Astrocyte (in vitro differentiated cells and primary cell): ENCODE measurements around the gene PSTK. TPM values are rescaled to one million over a fixed set of nuclear protein-coding genes. Genes with fewer than 3 reads are reported as not detected.

ENCODE experiments used
- DNase-seq: peaks from one replicate; pipeline ENCODE4 v3.0.0-alpha.2; 2010; ENCODE audit warnings: low read depth
- FAIRE-seq: peaks from 2 replicates; lab custom pipeline; 2011; peaks lifted over from hg19 to GRCh38; lab: Jason Lieb, UNC
- H2AFZ ChIP-seq: 2 replicates; pipeline ENCODE4 v1.6.0; 2012; ENCODE audit warnings: low read depth, low read length, inconsistent platforms
- H3K27ac ChIP-seq: 2 replicates; pipeline ENCODE4 v1.5.1; 2011; ENCODE audit warnings: low read depth, low read length, inconsistent platforms
- H3K27me3 ChIP-seq: 2 replicates; pipeline ENCODE4 v1.6.0; 2011; ENCODE audit warnings: low read length, inconsistent platforms; ENCODE audit not compliant: insufficient read depth
- H3K36me3 ChIP-seq: 2 replicates; pipeline ENCODE4 v1.5.1; 2011; ENCODE audit warnings: low read length, inconsistent platforms; ENCODE audit not compliant: insufficient read depth
- H3K4me1 ChIP-seq: 2 replicates; pipeline ENCODE4 v1.5.1; 2011; ENCODE audit warnings: low read length, inconsistent platforms; ENCODE audit not compliant: insufficient read depth
- H3K4me2 ChIP-seq: 2 replicates; pipeline ENCODE4 v1.6.0; 2012; ENCODE audit warnings: low read length, inconsistent platforms
- H3K4me3 ChIP-seq: 2 replicates; pipeline ENCODE4 v1.5.1; 2011; ENCODE audit warnings: low read depth, mild to moderate bottlenecking, low read length, inconsistent platforms; ENCODE audit not compliant: insufficient read depth
- H3K79me2 ChIP-seq: 2 replicates; pipeline ENCODE4 v1.6.0; 2012; ENCODE audit warnings: mild to moderate bottlenecking, low read length, inconsistent platforms; ENCODE audit not compliant: insufficient read depth
- H3K9ac ChIP-seq: 2 replicates; pipeline ENCODE4 v1.6.0; 2012; ENCODE audit warnings: mild to moderate bottlenecking, low read length, inconsistent platforms
- H3K9me3 ChIP-seq: 2 replicates; pipeline ENCODE4 v1.5.1; 2012; ENCODE audit warnings: low read depth, mild to moderate bottlenecking, low read length, inconsistent platforms; ENCODE audit not compliant: insufficient read depth
- H4K20me1 ChIP-seq: 2 replicates; pipeline ENCODE4 v1.6.0; 2012; ENCODE audit warnings: low read length, inconsistent platforms; ENCODE audit not compliant: insufficient read depth
- H3K27ac Mint-ChIP-seq: one replicate; pipeline ENCODE4 v1.8.0; 2021; ENCODE audit warnings: mild to moderate bottlenecking, mixed read lengths; ENCODE audit not compliant: unreplicated experiment
- H3K27me3 Mint-ChIP-seq: one replicate; pipeline ENCODE4 v1.8.0; 2021; ENCODE audit warnings: low read depth, mixed read lengths; ENCODE audit not compliant: unreplicated experiment
- H3K36me3 Mint-ChIP-seq: one replicate; pipeline ENCODE4 v1.8.0; 2021; ENCODE audit warnings: low read depth, mixed read lengths; ENCODE audit not compliant: unreplicated experiment
- H3K4me1 Mint-ChIP-seq: one replicate; pipeline ENCODE4 v1.8.0; 2021; ENCODE audit warnings: low read depth, mixed read lengths; ENCODE audit not compliant: unreplicated experiment
- H3K4me3 Mint-ChIP-seq: one replicate; pipeline ENCODE4 v1.8.0; 2021; ENCODE audit warnings: mild to moderate bottlenecking, moderate library complexity, mixed read lengths; ENCODE audit not compliant: unreplicated experiment
- H3K9me3 Mint-ChIP-seq: one replicate; pipeline ENCODE4 v1.8.0; 2021; ENCODE audit warnings: mild to moderate bottlenecking, mixed read lengths; ENCODE audit not compliant: unreplicated experiment
- EZH2 ChIP-seq: IDR thresholded peaks from 2 replicates; pipeline ENCODE4 v1.6.1; 2012; ENCODE audit warnings: mild to moderate bottlenecking, low read length, inconsistent platforms; ENCODE audit not compliant: insufficient read depth
- total RNA-seq: library from RNA; stranded (reverse); gene quantifications from 2 replicates; pipeline ENCODE4 v1.2.1, GENCODE V29; 2021
- TF ChIP-seq, protein P1 (sequence below): IDR thresholded peaks from 2 replicates; pipeline ENCODE4 v1.5.1; 2011; ENCODE audit warnings: low read depth, mild to moderate bottlenecking, inconsistent platforms, low read length, moderate library complexity; ENCODE audit not compliant: insufficient read depth

PSTK gene
- total RNA-seq, 1 donor from 2014 or later, result 4.8 TPM

- DNase-seq (no peak), FAIRE-seq (no peak)
- H2AFZ ChIP-seq, result no peak overlapping the region
- H3K4me3 Mint-ChIP-seq, result no peak overlapping the region
- H4K20me1 ChIP-seq, result no peaks in the 10 kb centered on the region
- no peaks in the 10 kb centered on the region for H3K27me3 ChIP-seq
- peaks cover 3% of the 10 kb centered on the region for H3K9me3 Mint-ChIP-seq
- H3K4me1 Mint-ChIP-seq, result no peaks in the 10 kb centered on the region
- H3K27ac Mint-ChIP-seq, result no peak overlapping the region
- H3K4me1 ChIP-seq, result no peaks in the 10 kb centered on the region
- H3K36me3 Mint-ChIP-seq, result peaks cover 8% of the 10 kb centered on the region
- TF ChIP-seq, protein P1, sequence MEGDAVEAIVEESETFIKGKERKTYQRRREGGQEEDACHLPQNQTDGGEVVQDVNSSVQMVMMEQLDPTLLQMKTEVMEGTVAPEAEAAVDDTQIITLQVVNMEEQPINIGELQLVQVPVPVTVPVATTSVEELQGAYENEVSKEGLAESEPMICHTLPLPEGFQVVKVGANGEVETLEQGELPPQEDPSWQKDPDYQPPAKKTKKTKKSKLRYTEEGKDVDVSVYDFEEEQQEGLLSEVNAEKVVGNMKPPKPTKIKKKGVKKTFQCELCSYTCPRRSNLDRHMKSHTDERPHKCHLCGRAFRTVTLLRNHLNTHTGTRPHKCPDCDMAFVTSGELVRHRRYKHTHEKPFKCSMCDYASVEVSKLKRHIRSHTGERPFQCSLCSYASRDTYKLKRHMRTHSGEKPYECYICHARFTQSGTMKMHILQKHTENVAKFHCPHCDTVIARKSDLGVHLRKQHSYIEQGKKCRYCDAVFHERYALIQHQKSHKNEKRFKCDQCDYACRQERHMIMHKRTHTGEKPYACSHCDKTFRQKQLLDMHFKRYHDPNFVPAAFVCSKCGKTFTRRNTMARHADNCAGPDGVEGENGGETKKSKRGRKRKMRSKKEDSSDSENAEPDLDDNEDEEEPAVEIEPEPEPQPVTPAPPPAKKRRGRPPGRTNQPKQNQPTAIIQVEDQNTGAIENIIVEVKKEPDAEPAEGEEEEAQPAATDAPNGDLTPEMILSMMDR, result no peak
- TF ChIP-seq EZH2, result no peak
- no peak overlapping the region for H3K4me3 ChIP-seq
- no peaks in the 10 kb centered on the region for H3K27me3 Mint-ChIP-seq
- H3K9ac ChIP-seq, result no peak overlapping the region
- H3K27ac ChIP-seq, result no peak overlapping the region
- no peaks in the 10 kb centered on the region for H3K79me2 ChIP-seq
- H3K4me2 ChIP-seq, result no peak overlapping the region
- H3K9me3 ChIP-seq, result no peaks in the 10 kb centered on the region
- H3K36me3 ChIP-seq, result no peaks in the 10 kb centered on the region
Observed at GRCh38 chr10:123016228-123016627, 36.0 kb downstream of the PSTK start.

- no peak overlapping the region for H2AFZ ChIP-seq
- no peaks in the 10 kb centered on the region for H3K9me3 ChIP-seq
- peaks cover 3% of the 10 kb centered on the region for H3K9me3 Mint-ChIP-seq
- TF ChIP-seq, protein P1, result no peak
- TF ChIP-seq EZH2, result no peak
- no peak overlapping the region for H3K27ac ChIP-seq
- FAIRE-seq, result no peak
- no peaks in the 10 kb centered on the region for H3K36me3 ChIP-seq
- H3K27me3 Mint-ChIP-seq, result no peaks in the 10 kb centered on the region
- H3K9ac ChIP-seq, result no peak overlapping the region
- no peak for DNase-seq
- no peaks in the 10 kb centered on the region for H3K4me1 ChIP-seq
- H3K27me3 ChIP-seq, result no peaks in the 10 kb centered on the region
- H3K27ac Mint-ChIP-seq, result no peak overlapping the region
- no peak overlapping the region for H3K4me3 Mint-ChIP-seq
- H3K4me2 ChIP-seq, result no peak overlapping the region
- no peaks in the 10 kb centered on the region for H3K4me1 Mint-ChIP-seq
- H3K4me3 ChIP-seq, result no peak overlapping the region
- no peaks in the 10 kb centered on the region for H4K20me1 ChIP-seq
- no peaks in the 10 kb centered on the region for H3K79me2 ChIP-seq
- H3K36me3 Mint-ChIP-seq, result peaks cover 2% of the 10 kb centered on the region
Observed at GRCh38 chr10:123017421-123018165, 37.4 kb downstream of the PSTK start.

GRCh38 chr10:123018531-123018930 lies 38.3 kb downstream of the PSTK start:
- no peak overlapping the region for H3K4me3 ChIP-seq
- no peaks in the 10 kb centered on the region for H3K9me3 ChIP-seq
- H3K27ac ChIP-seq, result no peak overlapping the region
- H2AFZ ChIP-seq, result no peak overlapping the region
- no peaks in the 10 kb centered on the region for H3K36me3 ChIP-seq
- FAIRE-seq (no peak), DNase-seq (no peak)
- Mint-ChIP-seq H3K4me1 (no peaks in the 10 kb centered on the region), H3K36me3 (peaks cover 2% of the 10 kb centered on the region), H3K4me3 (no peak overlapping the region), H3K27me3 (no peaks in the 10 kb centered on the region), H3K9me3 (peaks cover 3% of the 10 kb centered on the region), H3K27ac (no peak overlapping the region)
- TF ChIP-seq, protein P1, result no peak
- TF ChIP-seq EZH2, result no peak
- no peaks in the 10 kb centered on the region for H3K79me2 ChIP-seq
- no peaks in the 10 kb centered on the region for H4K20me1 ChIP-seq
- no peaks in the 10 kb centered on the region for H3K27me3 ChIP-seq
- no peaks in the 10 kb centered on the region for H3K4me1 ChIP-seq
- no peak overlapping the region for H3K9ac ChIP-seq
- no peak overlapping the region for H3K4me2 ChIP-seq
